ENCODE results near the gene AREL1.

Gene AREL1

DNA sequence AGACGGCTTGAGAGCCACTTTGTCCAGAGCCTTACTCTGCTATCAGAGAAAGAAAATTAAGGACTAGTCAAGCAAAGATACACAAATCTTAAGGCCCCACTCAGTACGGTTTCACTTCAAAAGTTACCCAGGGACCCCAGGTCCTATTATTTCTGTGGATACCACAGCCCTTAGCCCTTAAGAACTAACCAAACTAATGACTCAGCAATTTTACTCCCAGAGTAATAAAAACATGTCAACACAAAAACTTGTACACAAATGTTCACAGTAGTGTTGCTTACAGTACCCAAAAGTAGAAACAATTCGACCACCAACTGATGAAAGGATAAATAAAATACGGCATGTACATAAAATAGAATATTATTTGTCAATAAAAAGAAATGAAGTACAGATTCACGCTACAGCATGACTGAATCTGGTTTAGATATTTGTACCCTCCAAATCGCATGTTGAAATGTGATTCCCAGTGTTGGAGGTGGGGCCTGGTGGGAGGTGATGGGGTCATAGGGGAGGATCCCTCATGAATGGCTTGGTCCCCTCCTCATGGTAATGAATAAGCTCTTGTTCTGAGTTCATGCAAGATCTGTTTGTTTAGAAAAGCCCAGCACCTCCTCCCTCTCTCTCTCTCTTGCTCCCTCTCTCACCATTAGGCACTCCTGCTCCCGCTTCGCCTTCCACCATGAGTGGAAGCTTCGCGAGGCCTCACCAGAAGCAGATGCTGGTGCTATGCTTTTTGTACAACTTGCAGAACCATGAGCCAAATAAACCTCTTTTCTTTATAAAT is 30.5 kb downstream of the AREL1 start:
- no peak overlapping the region for H3K4me3 ChIP-seq (ENCODE audit: control insufficient read depth, low read depth, low read length)
- no peak for DNase-seq (ENCODE audit: low read depth)
- TF ChIP-seq, protein P1, sequence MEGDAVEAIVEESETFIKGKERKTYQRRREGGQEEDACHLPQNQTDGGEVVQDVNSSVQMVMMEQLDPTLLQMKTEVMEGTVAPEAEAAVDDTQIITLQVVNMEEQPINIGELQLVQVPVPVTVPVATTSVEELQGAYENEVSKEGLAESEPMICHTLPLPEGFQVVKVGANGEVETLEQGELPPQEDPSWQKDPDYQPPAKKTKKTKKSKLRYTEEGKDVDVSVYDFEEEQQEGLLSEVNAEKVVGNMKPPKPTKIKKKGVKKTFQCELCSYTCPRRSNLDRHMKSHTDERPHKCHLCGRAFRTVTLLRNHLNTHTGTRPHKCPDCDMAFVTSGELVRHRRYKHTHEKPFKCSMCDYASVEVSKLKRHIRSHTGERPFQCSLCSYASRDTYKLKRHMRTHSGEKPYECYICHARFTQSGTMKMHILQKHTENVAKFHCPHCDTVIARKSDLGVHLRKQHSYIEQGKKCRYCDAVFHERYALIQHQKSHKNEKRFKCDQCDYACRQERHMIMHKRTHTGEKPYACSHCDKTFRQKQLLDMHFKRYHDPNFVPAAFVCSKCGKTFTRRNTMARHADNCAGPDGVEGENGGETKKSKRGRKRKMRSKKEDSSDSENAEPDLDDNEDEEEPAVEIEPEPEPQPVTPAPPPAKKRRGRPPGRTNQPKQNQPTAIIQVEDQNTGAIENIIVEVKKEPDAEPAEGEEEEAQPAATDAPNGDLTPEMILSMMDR (conservative IDR thresholded peaks at IDR 0.05; ENCODE audit: control insufficient read depth, insufficient read depth, low read depth, low read length): no peak

DNA sequence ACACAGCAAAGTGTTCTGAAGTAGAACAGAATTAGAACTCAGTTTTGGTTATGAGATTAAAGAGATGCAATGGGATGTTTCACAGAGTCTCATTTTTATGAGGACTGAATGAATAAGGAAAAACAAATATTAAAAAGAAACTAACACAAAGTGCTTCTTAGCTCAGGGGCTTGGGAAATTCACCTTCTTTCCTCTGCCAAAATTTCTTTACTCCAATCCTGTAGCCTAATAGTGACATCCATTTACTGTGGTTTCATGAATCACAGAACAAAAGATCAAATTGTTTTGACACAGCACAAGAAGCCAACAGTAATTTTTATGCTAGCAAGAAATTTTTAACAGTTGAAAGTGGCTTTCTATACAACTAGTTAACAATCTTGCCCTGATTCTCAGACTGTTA is 37.7 kb downstream of the AREL1 start:
- peak; percentile 29 for DNase-seq (ENCODE audit: low read depth)
- TF ChIP-seq, protein P1 (conservative IDR thresholded peaks at IDR 0.05; ENCODE audit: control insufficient read depth, insufficient read depth, low read depth, low read length): no peak
- H3K4me3 ChIP-seq (ENCODE audit: control insufficient read depth, low read depth, low read length): no peak overlapping the region

DNA sequence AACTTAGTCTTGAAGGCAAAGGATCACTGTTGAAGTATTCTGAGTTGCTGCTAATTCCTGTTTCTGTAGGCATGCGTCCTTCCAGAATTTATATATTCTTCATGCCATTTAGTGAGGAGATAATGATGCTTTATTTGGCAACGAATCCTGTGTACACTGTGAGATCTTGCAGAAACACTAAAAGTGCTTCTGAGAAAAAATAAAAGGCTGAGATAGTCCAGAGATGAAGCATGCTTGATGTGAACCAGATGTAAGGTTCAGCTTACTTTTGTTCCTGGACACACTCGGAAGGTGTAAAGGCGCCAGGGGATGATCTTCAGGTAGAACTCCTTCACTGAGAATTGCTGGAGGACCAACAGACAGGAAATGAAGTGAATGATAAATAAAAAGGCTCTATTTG is 39.1 kb downstream of the AREL1 start:
- H3K4me3 ChIP-seq (ENCODE audit: control insufficient read depth, low read depth, low read length): no peak overlapping the region
- no peak for DNase-seq (ENCODE audit: low read depth)
- TF ChIP-seq, protein P1 (conservative IDR thresholded peaks at IDR 0.05; ENCODE audit: control insufficient read depth, insufficient read depth, low read depth, low read length): no peak

DNA sequence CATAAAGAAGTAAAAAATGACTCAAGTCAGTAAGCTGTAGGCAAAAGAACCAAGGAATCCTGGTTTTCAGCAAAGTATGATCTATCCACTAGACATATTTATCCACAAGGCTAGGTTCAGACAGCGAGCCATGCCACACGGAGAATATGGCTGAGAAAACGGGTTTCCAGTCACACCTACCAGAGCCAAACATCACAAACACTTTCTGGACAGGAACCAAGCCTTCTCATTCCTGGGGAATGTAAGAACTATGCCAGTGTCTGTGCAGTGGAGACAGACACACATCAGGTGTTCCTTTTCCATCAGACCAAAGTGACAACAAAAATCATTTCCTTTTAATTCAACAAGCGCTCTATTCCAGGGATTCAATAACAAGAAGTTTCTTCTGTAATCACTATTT is 41.1 kb downstream of the AREL1 start:
- H3K4me3 ChIP-seq (ENCODE audit: control insufficient read depth, low read depth, low read length): no peak overlapping the region
- TF ChIP-seq, protein P1 (conservative IDR thresholded peaks at IDR 0.05; ENCODE audit: control insufficient read depth, insufficient read depth, low read depth, low read length): no peak
- peak; percentile 75 for DNase-seq (ENCODE audit: low read depth)

DNA sequence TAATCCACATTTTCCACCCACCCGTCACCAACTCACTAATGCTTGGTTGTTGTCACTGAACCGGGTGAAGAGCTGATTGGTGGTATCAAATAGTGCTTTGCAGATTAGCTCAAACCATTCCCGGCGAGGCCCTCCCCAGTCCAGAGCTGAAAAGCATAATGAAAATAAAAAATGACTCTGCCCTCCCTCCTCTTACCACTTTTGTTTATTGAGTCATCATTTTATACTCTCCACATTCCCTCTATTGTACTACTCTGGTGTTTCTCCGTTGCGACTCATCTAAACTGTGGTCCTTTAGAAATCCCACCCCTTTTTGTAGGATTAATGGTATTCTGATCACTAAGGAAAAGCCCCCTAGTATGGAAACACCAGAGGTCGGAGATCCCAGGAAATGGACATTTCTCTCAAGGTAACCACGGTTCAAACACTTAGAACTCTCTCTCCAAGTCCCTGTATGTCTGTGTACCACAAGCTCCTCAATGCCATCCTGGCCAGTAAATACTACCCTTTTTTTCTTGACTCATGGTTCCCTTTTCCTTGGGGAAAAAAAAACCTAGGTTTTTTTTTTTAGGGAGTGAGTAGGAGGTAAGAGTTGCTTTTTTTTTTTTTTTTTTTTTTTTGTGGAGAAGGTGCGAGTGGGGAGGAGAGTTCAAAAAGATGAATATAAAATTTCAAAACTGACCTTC is 42.0 kb downstream of the AREL1 start:
- TF ChIP-seq, protein P1 (conservative IDR thresholded peaks at IDR 0.05; ENCODE audit: control insufficient read depth, insufficient read depth, low read depth, low read length): no peak
- H3K4me3 ChIP-seq (ENCODE audit: control insufficient read depth, low read depth, low read length): no peak overlapping the region
- peak; percentile 62 for DNase-seq (ENCODE audit: low read depth)

DNA sequence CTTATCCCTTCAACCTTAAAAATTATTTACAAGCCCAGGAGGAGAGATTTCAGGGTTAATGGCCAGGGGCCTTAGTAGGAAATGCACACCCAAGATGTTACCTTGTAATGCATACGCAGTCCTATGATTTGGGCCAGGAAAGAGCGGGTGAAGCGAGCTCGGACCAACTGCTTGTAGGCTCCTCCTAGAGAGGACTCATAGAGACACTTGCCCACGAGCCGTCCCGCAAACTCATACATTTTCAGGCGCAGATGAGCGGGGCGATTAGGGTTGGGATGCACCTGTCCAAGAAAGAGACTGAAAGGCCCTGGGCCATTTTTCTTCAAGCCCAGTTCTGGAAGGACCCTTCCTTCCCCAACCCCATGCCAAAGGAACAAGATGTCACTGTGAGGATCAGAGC is 43.0 kb downstream of the AREL1 start:
- H3K4me3 ChIP-seq (ENCODE audit: control insufficient read depth, low read depth, low read length): no peak overlapping the region
- TF ChIP-seq, protein P1 (conservative IDR thresholded peaks at IDR 0.05; ENCODE audit: control insufficient read depth, insufficient read depth, low read depth, low read length): no peak
- no peak for DNase-seq (ENCODE audit: low read depth)

Measured in fibroblast of mammary gland (primary cell).